HK-2 (cell line): ENCODE measurements around the gene PDE6A.
"Not testable (repeated sequence)": the region's sequence is repeated elsewhere in the genome, so short reads cannot be mapped to it uniquely, and the experiment has no call there.

Experiments used
- DNase-seq: peaks from one replicate; pipeline ENCODE4 v3.0.0-alpha.2; 2018; ENCODE audit not compliant: unreplicated experiment

PDE6A gene

DNA sequence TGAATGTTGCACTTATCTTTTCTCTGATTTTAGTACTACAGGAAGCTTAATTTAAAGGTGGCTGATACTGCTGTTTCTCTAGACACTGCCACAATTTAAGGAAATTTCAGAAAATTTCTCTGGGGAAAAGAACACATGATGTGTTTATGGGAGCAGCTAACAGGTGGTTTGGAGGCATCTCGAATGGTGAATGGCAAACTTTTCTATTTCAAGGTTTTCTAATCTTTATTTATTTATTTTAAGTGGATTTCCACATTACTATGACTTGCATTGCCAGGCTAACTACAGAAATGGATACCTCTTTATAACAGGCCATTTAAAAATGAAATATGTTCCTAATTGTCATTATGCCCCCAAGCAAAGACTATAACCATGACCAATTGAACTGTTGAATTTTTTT lies 50.4 kb downstream of the PDE6A start:
- no peak for DNase-seq

DNA sequence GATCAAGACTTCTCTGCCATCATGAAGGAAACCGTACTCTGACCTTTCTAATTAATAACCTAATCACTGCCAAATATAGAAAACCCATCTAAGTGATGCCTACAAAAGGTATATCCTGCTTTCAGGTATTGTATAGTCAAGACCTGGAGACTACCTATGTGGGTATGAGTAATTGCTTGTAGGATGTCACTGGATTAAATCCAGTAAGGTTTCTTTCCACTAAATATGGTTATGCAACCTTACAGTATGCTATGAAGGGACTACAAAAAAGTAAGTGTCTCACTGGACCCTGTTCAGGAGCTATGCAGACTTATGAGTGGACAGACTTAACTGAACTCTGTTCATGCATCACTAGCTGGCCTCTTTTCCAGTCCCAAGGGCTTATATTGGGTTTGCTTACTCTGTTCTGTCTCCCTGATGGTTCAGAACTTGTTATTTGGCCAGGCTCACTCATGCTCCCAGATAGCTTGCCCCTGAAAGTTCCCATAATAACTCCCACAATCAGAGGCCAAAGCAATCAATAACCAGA lies 51.1 kb downstream of the PDE6A start:
- no peak for DNase-seq

DNA sequence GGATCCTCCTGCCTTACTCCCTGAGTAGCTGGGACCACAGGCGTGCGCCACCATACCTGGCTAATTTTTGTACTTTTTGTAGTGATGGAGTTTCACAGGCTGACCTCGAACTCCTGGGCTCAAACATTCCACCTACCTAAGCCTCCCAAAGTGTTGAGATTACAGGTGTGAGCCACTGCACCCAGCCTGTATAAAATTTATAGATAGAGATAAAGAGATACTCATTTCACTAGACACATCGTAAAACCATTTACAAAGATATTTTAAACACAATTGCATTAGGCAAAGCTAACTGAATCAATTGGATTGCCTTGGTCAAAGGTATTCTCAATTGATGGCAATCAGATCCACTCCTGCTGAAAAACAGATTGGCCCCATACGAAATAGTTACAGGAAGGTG lies 52.0 kb downstream of the PDE6A start:
- DNase-seq = no peak

GRCh38 chr5:149888280-149888679 lies 56.3 kb downstream of the PDE6A start:
- no peak for DNase-seq

DNA sequence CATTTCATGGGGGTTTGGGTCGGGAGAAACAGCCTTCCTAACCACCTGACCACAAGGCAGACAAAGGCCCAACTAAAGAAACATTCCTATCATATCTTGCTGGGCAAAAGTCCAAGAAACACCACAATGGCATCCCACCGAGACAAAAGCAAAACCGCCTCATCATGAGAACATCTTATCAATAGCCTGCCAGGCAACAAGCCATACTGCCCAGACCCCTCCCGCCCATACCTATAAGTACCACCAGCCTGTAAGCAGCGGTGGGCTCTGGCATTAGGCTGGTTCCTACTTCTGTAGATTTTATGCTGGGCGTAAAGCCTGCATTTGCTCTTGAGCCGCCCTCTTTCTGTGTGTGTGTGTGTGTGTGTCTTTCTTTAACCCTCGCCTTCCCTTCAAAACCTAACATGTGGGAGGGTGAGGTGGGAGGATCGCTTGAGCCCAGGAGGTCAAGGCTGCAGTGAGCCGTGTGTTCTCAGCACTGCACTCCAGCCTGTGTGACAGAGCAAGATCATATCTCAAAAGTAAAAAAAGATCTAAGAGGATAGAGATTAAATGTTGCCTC lies 56.9 kb downstream of the PDE6A start:
- DNase-seq = peak; percentile 50

- no peak for DNase-seq
These were observed 57.7 kb downstream of the PDE6A start for GRCh38 chr5:149886692-149887470.

- DNase-seq = peak; percentile 30
These were observed 58.5 kb downstream of the PDE6A start for GRCh38 chr5:149886060-149886459.

- no peak for DNase-seq
These were observed 59.1 kb downstream of the PDE6A start for GRCh38 chr5:149885513-149885912.

DNA sequence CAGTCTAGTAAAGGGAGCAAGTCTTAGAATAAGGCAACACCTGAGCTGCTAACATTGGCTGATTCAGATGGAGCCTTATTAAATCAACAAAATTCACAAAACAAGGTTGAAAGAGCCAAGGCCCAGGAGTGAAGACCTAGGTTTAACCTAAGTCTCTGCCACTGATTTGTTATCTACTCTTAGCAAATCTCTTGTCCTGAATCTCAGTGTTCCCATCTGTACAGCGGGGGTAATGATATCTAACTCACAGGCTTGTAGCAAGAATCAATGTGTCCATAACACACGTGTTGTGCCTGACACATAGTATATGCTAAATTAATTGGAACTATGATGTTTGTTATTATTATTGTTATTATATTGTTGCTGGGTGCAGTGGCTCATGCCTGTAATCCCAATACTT lies 61.0 kb downstream of the PDE6A start:
- no peak for DNase-seq

DNA sequence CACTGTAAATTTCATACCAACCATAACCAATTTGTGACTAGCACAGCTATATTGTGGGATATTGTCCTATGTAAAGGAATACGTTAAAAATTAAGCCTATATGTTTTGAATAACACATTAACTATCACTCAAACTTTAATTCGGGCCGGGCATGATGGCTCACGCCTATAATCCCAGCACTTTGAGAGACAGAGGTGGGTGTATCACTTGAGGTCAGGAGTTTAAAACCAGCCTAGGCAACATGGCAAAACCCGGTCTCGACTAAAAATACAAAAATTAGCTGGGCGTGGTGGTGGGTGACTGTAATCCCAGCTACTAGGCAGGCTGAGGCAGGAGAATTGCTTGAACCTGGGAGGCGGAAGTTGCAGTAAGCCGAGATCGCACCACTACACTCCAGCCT lies 62.0 kb downstream of the PDE6A start:
- DNase-seq = not testable (repeated sequence)

DNA sequence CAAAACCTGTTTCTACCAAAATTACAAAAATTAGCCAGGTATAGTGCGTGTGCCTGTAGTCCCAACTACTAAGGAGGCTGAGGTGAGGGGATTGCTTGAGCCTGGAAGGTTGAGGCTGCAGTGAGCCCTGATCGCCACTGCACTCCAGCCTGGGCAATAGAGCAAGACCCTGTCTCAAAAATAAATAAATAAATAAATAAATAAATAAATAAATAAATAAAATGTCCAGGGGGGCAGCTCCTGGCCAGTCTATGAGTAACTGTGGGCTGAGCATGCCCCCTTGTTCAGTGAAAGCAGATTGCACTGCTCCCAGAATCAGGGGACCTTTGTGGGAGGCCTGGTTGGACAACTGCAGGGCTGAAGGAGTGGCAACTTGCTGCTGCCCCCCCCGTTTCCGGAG lies 62.7 kb downstream of the PDE6A start:
- DNase-seq = no peak

GRCh38 chr5:149881069-149881622 lies 63.4 kb downstream of the PDE6A start:
- DNase-seq = no peak

- not testable (repeated sequence) for DNase-seq
These were observed 65.0 kb downstream of the PDE6A start for GRCh38 chr5:149879593-149879992.

DNA sequence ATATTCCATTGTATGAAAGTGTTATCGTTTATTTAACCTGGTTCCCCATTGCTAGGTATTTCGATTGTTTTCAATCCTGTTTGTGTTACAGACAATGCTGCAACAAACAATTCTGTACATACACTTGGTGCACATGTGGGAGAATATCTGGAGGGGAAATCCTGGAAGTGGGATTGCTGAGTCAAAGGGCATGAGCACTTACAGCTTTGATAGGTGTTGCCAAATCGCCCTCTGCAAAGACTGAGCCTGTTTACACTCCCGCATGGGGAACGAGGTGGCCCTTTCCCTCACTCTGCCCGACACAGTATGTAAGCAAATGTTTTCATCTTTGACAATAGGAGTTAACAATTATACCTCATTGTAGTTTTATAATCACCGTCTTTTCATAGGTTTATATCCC lies 66.2 kb downstream of the PDE6A start:
- no peak for DNase-seq

DNA sequence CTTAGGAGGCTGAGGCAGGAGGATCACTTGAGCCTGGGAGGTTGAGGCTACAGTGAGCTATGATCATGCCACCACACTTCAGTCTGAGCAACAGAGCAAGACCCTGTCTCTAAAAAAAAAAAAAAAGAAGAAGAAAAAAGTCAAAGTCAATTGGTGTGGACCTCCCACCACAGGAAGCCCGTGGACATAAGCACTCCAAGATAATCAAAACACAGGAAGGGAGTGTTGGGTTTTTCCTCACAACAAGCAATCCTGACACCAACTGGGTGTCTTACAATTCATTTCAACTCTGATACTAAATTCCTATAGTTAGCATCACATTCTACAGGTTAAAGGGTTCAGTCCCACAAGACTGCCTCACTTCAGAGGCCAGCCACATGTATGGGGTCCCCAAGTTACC lies 70.7 kb downstream of the PDE6A start:
- no peak for DNase-seq

DNA sequence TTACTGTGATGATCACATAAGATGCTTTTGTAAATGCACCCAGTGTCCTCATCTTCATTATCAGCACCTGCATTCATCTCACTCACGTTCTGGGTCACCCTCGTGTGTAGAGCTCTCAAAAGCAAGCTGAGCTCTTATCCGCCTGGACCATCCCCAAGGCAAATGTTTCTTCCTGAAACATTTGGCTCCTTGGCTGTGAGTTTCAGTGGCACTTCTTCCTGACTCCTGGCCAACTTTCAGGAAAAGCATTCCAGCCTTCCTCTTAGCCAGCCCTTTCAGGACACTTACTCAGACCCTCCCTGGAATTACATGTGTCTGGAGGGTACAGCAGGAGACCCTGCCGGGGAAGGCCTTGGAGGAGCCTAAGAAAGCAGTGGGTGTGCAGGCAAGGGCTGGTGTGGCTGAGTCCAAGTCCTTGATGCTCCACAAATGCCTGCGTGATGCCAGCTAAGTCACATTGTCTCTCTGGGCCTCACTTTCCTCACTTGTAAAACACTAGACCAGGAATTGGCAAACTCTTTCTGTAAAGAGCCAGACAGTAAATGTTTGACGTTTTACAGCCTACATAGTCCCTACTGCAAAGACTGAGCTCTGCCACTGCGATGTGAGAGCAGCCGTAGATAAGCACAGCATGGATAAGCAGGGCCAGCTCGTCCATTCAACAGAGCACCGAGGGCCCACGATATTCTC lies 72.1 kb downstream of the PDE6A start:
- DNase-seq = no peak

- DNase-seq = no peak
These were observed 73.1 kb downstream of the PDE6A start for GRCh38 chr5:149871471-149871870.

GRCh38 chr5:149870697-149871096 lies 73.9 kb downstream of the PDE6A start:
- no peak for DNase-seq

DNA sequence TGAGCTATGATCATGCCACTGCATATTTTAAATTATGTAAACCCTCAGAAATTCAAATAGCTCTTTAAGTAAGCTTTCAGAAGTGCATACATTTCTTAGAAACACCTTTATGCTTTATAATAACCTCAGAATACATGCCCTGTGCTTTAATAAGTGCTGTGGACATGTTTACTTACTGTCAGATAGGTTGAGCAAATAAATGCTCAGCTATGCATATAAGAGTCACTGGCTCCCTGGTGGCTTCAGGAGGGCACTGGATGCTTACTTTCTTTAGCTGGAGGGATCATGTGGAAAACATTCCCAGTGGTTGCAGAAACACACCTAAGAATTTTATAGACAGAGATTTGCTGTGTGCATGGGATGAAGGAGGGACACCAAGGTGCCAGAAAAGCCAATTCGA lies 74.4 kb downstream of the PDE6A start:
- DNase-seq = no peak

GRCh38 chr5:149869411-149869821 lies 75.2 kb downstream of the PDE6A start:
- no peak for DNase-seq

GRCh38 chr5:149865746-149866145 lies 78.8 kb downstream of the PDE6A start:
- no peak for DNase-seq

- DNase-seq = no peak
These were observed 80.8 kb downstream of the PDE6A start for GRCh38 chr5:149863830-149864229.

GRCh38 chr5:149863176-149863575 lies 81.4 kb downstream of the PDE6A start:
- no peak for DNase-seq
